ENCODE data around the gene NSFL1C.
A peak's percentile ranks its signal among the peaks of the same experiment; 100 is the strongest.

NSFL1C gene

DNA sequence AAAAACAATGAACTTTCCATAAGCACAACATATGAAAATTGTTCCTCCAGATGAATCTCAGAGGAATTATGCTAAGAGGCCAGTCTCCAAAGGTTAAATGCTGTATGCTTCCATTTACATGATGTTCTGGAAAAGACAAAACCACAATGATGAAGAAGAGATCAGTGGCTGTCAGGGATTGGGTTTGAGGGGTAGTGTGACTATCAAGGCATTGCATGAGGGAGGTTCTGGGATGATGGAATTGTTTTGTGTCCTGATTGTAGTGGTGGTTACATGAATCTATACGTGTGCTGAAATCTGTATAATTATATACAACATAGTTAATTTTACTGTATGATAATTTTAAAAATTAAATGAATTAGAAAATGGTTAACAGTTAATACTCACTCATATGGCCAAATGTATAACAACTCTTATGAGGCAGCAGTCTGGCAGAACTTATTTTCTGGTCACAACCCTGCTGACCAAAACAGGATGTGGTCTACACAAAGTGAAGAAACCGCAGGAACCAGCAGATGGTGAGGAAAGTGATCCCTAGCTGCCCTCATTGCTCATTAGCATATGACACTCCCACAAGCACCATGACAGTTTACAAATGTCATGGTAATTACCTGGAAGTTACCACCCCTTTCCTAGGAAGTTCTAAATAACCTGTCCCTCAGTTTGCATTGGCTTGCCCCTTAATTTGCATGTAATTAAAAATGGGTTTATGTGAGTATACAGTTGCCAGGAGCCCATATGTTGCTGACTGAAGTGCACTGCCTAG is 31.9 kb downstream of the NSFL1C start:
- no peak for TF ChIP-seq GATA2 (IDR thresholded peaks at IDR 0.05; ENCODE audit: low read depth, low read length)
- no peak for TF ChIP-seq GATA3 (IDR thresholded peaks at IDR 0.05; ENCODE audit: low read depth, low read length)

DNA sequence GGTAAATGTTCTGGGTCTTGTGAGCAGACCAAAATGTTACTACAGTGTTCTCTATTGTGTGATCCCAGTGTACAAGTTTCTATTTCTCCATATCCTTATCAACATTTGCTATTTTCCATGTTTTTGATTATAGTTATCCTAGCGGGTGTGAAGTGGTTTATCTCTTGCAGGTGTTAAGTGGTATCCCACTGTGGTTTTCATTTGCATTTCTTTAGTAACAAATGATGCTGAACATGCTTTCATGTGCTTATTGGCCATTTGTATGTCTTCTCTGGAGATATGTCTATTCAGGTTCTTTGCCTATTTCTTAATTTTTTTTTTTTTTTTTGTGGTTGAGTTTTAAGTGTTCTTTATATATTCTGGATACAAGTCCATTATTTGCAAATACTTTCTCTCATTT is 35.5 kb downstream of the NSFL1C start:
- no peak for TF ChIP-seq GATA2 (IDR thresholded peaks at IDR 0.05; ENCODE audit: low read depth, low read length)
- TF ChIP-seq GATA3 (IDR thresholded peaks at IDR 0.05; ENCODE audit: low read depth, low read length), result no peak

DNA sequence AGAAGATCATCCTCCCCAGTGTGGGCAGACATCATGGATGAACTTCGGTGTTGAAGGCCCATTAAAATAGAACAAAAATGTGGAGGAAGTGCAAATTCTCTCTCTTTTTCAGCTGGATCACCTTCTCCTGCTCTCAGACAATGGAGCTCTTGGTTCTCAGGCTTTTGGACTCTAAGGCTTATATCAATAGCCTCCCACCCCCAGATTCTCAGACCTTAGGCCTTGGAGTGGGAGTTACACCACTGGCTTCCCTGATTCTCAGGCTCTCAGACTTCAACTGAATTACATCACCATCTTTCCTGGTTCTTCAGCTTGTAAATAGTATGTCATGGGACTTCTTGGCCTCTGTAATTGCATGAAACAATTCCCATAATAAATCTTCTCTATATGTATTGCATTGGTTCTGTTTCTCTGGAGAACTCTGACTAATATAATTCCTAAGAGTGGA is 36.6 kb downstream of the NSFL1C start:
- TF ChIP-seq GATA2 (IDR thresholded peaks at IDR 0.05; ENCODE audit: low read depth, low read length), result no peak
- TF ChIP-seq GATA3 (IDR thresholded peaks at IDR 0.05; ENCODE audit: low read depth, low read length), result no peak

DNA sequence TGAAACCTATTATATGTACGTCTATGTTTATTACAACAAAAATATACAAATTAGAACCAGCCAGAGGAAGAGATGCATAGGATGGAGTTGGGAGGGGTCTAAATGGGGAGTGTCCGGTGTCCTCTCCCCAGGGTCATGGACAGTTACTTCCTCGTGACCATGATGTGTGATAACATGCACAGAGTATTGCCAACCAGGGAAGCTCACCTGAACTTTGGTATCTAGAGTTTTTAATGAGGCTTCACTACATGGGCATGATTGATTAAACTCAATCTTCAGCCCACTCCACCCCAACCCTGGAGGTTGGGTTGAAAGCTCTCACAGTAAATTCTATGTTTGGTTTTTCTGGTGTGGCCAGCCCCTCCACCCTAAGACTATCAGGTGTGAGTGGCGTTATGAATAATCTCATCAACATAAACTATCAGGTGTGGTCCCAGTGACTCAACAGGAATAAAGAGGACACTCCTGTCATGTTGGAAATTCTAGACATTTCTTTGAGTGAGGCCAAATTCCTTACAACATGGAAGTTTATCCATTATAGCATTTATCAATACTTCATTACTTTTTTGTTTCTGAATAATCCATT is 37.4 kb downstream of the NSFL1C start:
- no peak for TF ChIP-seq GATA2 (IDR thresholded peaks at IDR 0.05; ENCODE audit: low read depth, low read length)
- TF ChIP-seq GATA3 (IDR thresholded peaks at IDR 0.05; ENCODE audit: low read depth, low read length), result no peak

DNA sequence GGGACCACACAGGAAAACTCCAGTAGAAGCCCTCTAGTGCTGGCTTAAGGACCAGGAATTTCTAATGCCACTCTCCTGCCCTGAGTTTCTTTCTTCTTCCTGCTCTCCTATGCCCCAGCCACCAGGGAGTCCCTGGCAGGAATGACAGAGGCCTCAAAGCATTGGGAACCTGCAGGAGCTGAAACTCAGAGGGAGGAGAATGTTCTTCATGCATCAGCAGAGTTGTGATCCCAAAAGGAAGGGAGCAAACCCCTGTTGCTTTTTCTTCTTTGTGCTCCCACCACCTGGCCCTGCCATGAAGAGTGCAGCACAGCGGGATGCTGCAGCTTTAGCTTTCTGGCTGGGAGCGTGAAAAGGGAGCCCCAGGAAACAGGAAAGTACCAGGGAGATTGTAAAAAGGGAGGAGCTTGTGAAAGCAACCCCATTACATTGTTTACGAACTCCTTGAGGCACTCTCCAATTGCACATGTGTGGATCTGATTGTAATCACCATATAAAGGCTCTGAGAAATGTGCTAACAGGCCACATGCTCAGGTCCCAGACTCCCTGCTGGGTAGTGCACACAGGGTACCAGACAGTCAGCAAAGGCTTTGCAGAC is 39.1 kb downstream of the NSFL1C start:
- TF ChIP-seq GATA3 (IDR thresholded peaks at IDR 0.05; ENCODE audit: low read depth, low read length) (peak; percentile 58; the same call in 1 of the 2 replicates), GATA2 (IDR thresholded peaks at IDR 0.05; ENCODE audit: low read depth, low read length) (peak; percentile 85)

DNA sequence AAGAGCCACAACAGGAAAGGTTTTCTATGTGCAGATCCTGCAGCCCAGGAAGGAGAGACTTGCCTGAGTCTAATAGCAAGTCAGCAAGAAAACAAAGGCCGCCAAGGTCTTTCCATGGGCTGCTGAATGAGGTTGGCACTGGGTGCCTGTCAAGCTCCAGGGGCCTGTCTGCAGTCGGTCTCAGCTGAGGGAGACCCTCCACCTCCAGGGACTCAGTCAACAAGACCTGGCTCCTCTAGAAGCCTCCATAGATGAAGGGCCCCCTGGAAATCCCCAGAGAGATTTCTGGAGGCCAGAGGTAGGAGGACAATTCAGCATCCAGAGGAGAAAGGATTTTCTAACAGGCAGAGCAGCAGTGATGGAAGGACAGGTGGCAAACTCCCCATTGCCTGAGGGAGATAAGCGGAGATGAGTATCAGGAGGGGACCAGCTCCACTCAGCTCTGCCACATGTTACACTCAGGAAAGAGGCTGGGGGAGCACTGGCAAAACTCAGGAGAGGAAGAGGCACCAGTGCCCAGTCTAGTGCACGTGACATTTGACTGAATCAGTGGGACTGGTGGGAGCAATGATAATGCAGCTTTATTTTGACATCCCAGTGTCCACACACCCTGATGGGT is 40.3 kb downstream of the NSFL1C start:
- TF ChIP-seq GATA3 (IDR thresholded peaks at IDR 0.05; ENCODE audit: low read depth, low read length) (no peak), GATA2 (IDR thresholded peaks at IDR 0.05; ENCODE audit: low read depth, low read length) (peak; percentile 81)

DNA sequence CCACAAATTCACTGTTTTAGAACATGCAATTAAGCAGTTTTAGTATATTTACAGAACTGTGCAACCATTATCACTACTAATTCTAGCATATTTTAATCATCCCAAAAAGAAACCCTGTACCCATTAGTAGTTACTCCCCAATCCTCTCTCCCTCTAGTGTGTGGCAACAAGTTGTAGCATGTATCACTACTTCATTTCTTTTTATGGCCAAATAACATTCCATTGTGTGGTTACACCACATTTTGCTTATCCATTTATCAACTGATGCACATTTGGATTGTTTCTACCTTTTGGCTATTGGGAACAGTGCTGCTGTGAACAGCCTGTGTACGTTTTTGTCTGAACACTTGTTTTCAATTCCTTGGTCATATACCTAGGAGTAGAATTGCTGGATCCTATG is 42.3 kb downstream of the NSFL1C start:
- TF ChIP-seq GATA2 (IDR thresholded peaks at IDR 0.05; ENCODE audit: low read depth, low read length) (no peak), GATA3 (IDR thresholded peaks at IDR 0.05; ENCODE audit: low read depth, low read length) (no peak)

DNA sequence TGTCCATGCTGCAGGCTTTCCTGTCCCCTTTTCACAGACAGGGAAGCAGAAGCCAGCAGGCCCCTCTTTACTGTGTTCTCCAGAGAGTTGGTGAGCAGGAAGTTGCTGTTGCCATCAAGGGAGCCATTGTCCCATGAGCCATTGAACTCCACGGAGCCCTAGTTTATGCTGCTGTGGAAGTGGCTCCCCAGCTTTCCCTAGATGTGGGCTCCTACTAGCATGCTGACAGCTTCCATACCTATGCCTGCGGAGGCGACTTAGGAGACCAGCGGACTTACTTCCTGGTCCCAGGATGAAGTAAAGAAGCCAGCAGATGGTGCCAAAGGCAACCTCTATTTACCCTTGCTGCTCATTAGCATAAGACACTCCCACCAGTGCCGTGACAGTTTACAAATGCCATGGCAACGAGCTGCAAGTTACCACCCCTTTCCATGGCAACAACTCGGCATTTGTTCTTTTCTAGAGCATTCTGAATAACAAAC is 43.0 kb downstream of the NSFL1C start:
- no peak for TF ChIP-seq GATA3 (IDR thresholded peaks at IDR 0.05; ENCODE audit: low read depth, low read length)
- no peak for TF ChIP-seq GATA2 (IDR thresholded peaks at IDR 0.05; ENCODE audit: low read depth, low read length)

DNA sequence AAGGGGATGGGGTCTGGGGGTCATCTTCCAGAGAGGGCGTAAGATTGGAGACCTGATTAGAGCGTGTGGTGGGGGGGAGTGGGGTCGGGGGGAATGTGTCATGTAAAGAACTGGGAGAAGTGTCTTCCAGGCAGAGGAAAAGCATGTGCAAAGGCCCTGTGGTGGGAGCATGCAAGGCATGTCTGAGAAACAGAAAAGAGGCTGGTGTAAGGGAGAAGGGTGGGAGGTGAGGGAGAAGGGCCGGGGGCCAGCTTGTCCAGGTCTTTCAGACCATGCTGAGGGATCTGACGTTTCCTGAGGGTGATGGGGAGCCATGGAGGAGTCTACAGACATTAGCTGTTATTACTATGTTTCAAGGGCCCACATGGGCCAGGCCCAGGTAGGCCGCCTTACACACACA is 43.4 kb downstream of the NSFL1C start:
- TF ChIP-seq GATA2 (IDR thresholded peaks at IDR 0.05; ENCODE audit: low read depth, low read length) (no peak), GATA3 (IDR thresholded peaks at IDR 0.05; ENCODE audit: low read depth, low read length) (no peak)

DNA sequence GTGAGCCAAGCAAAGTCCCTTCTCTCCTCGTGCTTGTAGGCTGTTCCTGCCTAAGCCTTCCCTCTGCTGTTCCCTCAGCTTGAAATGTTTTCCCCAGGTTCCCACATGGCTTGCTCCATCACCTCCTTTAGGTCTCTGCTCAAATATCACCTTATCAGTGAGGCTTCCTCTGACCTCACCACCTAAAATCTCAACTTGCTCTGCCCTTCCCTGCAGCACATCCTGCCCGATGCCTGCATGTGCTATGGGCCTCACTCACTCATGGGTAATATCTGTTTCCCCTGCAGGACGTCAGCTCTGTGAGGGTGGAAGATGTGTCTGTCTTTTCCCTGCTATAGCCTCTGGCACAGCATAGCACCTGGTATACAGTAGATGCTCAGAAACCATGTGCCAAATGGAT is 43.9 kb downstream of the NSFL1C start:
- TF ChIP-seq GATA2 (IDR thresholded peaks at IDR 0.05; ENCODE audit: low read depth, low read length) (no peak), GATA3 (IDR thresholded peaks at IDR 0.05; ENCODE audit: low read depth, low read length) (no peak)

DNA sequence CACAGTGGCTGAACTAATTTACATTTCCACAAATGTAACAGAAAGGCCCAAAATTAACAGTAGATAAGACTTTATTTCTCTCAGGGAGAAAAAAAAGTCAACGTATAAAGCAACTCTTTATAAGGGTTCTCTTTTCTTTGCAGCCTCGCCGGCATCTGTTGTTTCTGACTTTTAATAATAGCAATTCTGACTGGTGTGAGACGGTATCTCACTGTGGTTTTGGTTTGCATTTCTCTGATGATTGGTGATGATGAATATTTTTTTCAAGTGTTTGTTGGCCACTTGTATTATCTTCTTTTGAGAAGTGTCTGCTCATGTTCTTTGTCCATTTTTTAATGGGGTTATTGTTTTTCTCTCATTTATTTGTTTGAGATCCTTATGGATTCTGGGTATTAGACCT is 46.6 kb downstream of the NSFL1C start:
- TF ChIP-seq GATA3 (IDR thresholded peaks at IDR 0.05; ENCODE audit: low read depth, low read length) (no peak), GATA2 (IDR thresholded peaks at IDR 0.05; ENCODE audit: low read depth, low read length) (no peak)

DNA sequence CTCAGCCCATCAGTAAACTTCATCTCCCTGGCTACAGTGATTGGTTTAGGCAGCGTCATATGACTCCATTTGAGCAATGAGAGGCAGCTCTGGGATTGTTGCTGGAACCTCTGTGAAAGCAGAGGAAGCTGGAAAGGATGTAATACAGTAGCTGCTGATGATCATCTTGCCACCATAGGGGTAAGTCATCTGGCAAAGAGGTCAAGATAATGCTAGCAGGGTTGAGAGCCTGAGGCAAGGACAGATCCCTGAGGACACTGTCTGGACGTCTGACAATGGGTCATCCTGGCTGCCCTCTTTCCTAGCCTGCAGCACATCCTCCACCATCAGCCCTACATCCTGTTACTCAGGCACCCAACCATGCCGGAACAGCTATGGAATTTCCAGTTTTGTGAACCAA is 48.3 kb downstream of the NSFL1C start:
- TF ChIP-seq GATA3 (IDR thresholded peaks at IDR 0.05; ENCODE audit: low read depth, low read length) (no peak), GATA2 (IDR thresholded peaks at IDR 0.05; ENCODE audit: low read depth, low read length) (no peak)

DNA sequence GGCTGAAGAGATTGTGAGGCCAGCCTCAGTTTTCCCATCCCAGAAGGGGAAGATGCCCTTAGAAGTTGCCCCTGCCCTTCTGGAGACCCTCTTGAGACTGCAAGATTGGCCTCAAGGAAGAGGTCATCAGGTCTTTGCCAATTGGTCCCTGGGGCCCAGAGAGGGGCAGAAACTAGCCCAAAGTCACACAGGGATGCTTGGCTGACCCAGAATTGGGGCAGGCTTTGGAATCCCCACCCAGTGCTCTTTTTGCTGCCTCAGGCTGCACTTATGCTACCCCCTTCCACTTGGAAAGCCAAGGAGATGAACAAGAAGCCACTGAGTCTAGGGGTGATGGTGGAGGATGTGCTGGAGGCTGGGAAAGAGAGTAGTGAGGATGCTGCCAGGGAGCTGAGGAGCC is 48.9 kb downstream of the NSFL1C start:
- no peak for TF ChIP-seq GATA2 (IDR thresholded peaks at IDR 0.05; ENCODE audit: low read depth, low read length)
- no peak for TF ChIP-seq GATA3 (IDR thresholded peaks at IDR 0.05; ENCODE audit: low read depth, low read length)

DNA sequence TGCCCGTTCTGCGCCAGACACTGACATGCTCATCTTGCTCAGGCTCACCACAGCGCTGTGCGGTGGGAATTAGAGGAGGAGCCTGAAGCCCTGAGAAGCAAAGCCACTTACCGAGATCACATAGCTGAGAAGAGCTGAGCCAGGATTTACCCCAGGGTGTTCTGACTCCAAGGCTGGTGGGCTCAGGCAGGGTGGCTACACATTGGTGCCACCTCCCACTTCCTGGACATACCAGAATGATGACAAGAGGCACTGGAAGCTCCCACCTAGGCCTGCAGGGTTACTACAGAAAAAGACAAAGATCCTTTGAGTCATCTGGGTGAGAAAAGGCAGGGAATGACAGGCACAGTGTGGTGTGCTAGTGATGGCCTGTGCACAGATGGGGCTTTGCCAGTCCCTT is 49.4 kb downstream of the NSFL1C start:
- TF ChIP-seq GATA2 (IDR thresholded peaks at IDR 0.05; ENCODE audit: low read depth, low read length), result no peak
- TF ChIP-seq GATA3 (IDR thresholded peaks at IDR 0.05; ENCODE audit: low read depth, low read length), result no peak
